OCI-LY1 (cell line): ENCODE data around the gene ADAMTSL1.
A peak's percentile ranks its signal among the peaks of the same experiment; 100 is the strongest.

Source experiments
- EZH2 ChIP-seq: fragments of 200-600 bp; sonication (generic), shearing (Covaris generic); IDR thresholded peaks from 2 replicates; pipeline ENCODE4 v1.8.0; 2017; ENCODE audit warnings: borderline replicate concordance, mixed run types, mild to moderate bottlenecking, antibody characterized with exemption, low read length, moderate library complexity, mixed read lengths
- TF ChIP-seq, protein P1 (sequence below): fragments of 200-600 bp; sonication (generic), shearing (Covaris generic); IDR thresholded peaks from 2 replicates; pipeline ENCODE4 v1.5.1; 2017; ENCODE audit warnings: mild to moderate bottlenecking, antibody characterized with exemption, low read length, moderate library complexity, mixed read lengths

GRCh38 chr9:18442629-18443491, 31.1 kb upstream of the ADAMTSL1 start:
- TF ChIP-seq, protein P1, sequence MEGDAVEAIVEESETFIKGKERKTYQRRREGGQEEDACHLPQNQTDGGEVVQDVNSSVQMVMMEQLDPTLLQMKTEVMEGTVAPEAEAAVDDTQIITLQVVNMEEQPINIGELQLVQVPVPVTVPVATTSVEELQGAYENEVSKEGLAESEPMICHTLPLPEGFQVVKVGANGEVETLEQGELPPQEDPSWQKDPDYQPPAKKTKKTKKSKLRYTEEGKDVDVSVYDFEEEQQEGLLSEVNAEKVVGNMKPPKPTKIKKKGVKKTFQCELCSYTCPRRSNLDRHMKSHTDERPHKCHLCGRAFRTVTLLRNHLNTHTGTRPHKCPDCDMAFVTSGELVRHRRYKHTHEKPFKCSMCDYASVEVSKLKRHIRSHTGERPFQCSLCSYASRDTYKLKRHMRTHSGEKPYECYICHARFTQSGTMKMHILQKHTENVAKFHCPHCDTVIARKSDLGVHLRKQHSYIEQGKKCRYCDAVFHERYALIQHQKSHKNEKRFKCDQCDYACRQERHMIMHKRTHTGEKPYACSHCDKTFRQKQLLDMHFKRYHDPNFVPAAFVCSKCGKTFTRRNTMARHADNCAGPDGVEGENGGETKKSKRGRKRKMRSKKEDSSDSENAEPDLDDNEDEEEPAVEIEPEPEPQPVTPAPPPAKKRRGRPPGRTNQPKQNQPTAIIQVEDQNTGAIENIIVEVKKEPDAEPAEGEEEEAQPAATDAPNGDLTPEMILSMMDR: peak; percentile 87
- no peak for TF ChIP-seq EZH2
